HCT116 (cell line): ENCODE data around the gene PAN3. TPM values are rescaled to one million over a fixed set of nuclear protein-coding genes. Genes with fewer than 3 reads are reported as not detected.

Source experiments
- ATAC-seq: fragments of 200-7000 bp; cut with Tn5 transposase; 2 replicates; pipeline ENCODE4 v1.9.1; 2020; ENCODE audit warnings: mild to moderate bottlenecking, moderate library complexity
- BruUV-seq: library from RNA; stranded (reverse); fragments of 400-500 nt; replicated peaks from 2 replicates; lab custom pipeline; 2021; lab: Mats Ljungman, UMichigan
- CTCF ChIA-PET: fragments of 300-600 bp; sonication (Branson Sonifier 250); formaldehyde crosslinking; loops from one replicate; lab custom pipeline; 2021; ENCODE audit warnings: antibody characterized with exemption; lab: Charles Lee
- POLR2A ChIA-PET: fragments of 300-600, 350-600 bp; sonication (Branson Sonifier 250); formaldehyde crosslinking; loops from one replicate; lab custom pipeline; 2021; ENCODE audit warnings: antibody characterized with exemption; lab: Charles Lee
- RAD21 ChIA-PET, 2 experiments: fragments of 300-600 bp; sonication (Branson Sonifier 250); formaldehyde crosslinking; loops; one replicate each; lab custom pipeline; 2023; ENCODE audit warnings: low total read pairs in 2 of 2; ENCODE audit not compliant: uncharacterized antibody in 2 of 2, unreplicated experiment in 2 of 2, low non-redundant PET in 1 of 2; lab: Charles Lee
- DNase-seq: peaks from one replicate; pipeline ENCODE4 v3.0.0-alpha.2; 2010; ENCODE audit warnings: low read depth, low spot score
- H2AFZ ChIP-seq: fragments of 200-600 bp; shearing (Covaris generic), sonication (generic); 2 replicates; pipeline ENCODE4 v1.6.1; 2017; ENCODE audit warnings: low read depth, mixed run types, mixed read lengths, antibody characterized with exemption, low read length; ENCODE audit not compliant: poor library complexity, severe bottlenecking
- H3K27ac ChIP-seq: 2 replicates; pipeline ENCODE4 v1.5.1; 2012; ENCODE audit warnings: low read depth, low read length
- H3K27me3 ChIP-seq: fragments of 200-600 bp; sonication (generic); 2 replicates; pipeline ENCODE4 v1.6.1; 2016; ENCODE audit warnings: mixed run types, low read length, mixed read lengths; ENCODE audit not compliant: insufficient read depth
- H3K36me3 ChIP-seq, 2 experiments: fragments of 200-500 bp in 1 of 2; fragments of 200-600 bp in 1 of 2; sonication (Bioruptor generic) in 1 of 2; sonication (generic) in 1 of 2; 2 replicates each; pipeline versions ENCODE4 v1.5.1 to v1.6.1; 2014 to 2016; ENCODE audit warnings: low read length in 2 of 2, inconsistent platforms in 1 of 2, mixed read lengths in 1 of 2, mixed run types in 1 of 2; ENCODE audit not compliant: insufficient read depth in 2 of 2, control insufficient read depth in 1 of 2
- H3K4me1 ChIP-seq, 2 experiments: fragments of 200-600 bp in 1 of 2; sonication (generic) in 1 of 2; 2 replicates each; pipeline versions ENCODE4 v1.5.1 to v1.6.1; 2012 to 2017; ENCODE audit warnings: low read length in 2 of 2, inconsistent platforms in 1 of 2, mild to moderate bottlenecking in 1 of 2, mixed read lengths in 1 of 2, mixed run types in 1 of 2, moderate library complexity in 1 of 2; ENCODE audit not compliant: insufficient read depth in 2 of 2, control insufficient read depth in 1 of 2
- H3K4me2 ChIP-seq: fragments of 200-600 bp; sonication (generic); 2 replicates; pipeline ENCODE4 v1.6.1; 2017; ENCODE audit warnings: mixed run types, low read length, mixed read lengths
- H3K4me3 ChIP-seq, 2 experiments: fragments of 200-600 bp in 1 of 2; sonication (generic) in 1 of 2; replicated peaks in 1 of 2; 2 replicates each; pipeline ENCODE4 v1.5.1; 2011 to 2016; ENCODE audit warnings: low read length in 2 of 2, control low read depth in 1 of 2, low read depth in 1 of 2, mild to moderate bottlenecking in 1 of 2, mixed read lengths in 1 of 2, mixed run types in 1 of 2
- H3K79me2 ChIP-seq: fragments of 200-600 bp; sonication (generic); 2 replicates; pipeline ENCODE4 v1.6.1; 2017; ENCODE audit warnings: mild to moderate bottlenecking, mixed run types, low read length, moderate library complexity, mixed read lengths; ENCODE audit not compliant: insufficient read depth
- H3K9ac ChIP-seq: fragments of 200-600 bp; sonication (generic); 2 replicates; pipeline ENCODE4 v1.6.1; 2016; ENCODE audit warnings: low read length, mixed read lengths
- H3K9me2 ChIP-seq: fragments of 200-600 bp; sonication (generic), shearing (Covaris generic); 2 replicates; pipeline ENCODE4 v1.6.1; 2017; ENCODE audit warnings: mixed run types, mild to moderate bottlenecking, moderate library complexity; ENCODE audit not compliant: insufficient read depth
- H3K9me3 ChIP-seq, 2 experiments: fragments of 200-500 bp in 1 of 2; fragments of 200-600 bp in 1 of 2; sonication (Bioruptor generic) in 1 of 2; sonication (generic) in 1 of 2; 2 replicates each; pipeline ENCODE4 v1.6.1; 2014 to 2017; ENCODE audit warnings: low read length in 2 of 2, mixed read lengths in 2 of 2, inconsistent platforms in 1 of 2, low read depth in 1 of 2, mild to moderate bottlenecking in 1 of 2, mixed run types in 1 of 2, moderate library complexity in 1 of 2; ENCODE audit not compliant: control insufficient read depth in 1 of 2, insufficient read depth in 1 of 2
- H4K20me1 ChIP-seq: fragments of 200-600 bp; sonication (generic), shearing (Covaris generic); 2 replicates; pipeline ENCODE4 v1.6.1; 2017; ENCODE audit warnings: mixed run types, mild to moderate bottlenecking, moderate library complexity; ENCODE audit not compliant: insufficient read depth
- CBX3 ChIP-seq: IDR thresholded peaks from 2 replicates; pipeline ENCODE4 v1.6.1; 2012; ENCODE audit warnings: low read depth
- CEBPB ChIP-seq: IDR thresholded peaks from 2 replicates; pipeline ENCODE4 v1.6.1; 2012; ENCODE audit warnings: low read depth
- EGR1 ChIP-seq: IDR thresholded peaks from 2 replicates; pipeline ENCODE4 v1.6.1; 2012; ENCODE audit warnings: low read depth
- ELF1 ChIP-seq: IDR thresholded peaks from 2 replicates; pipeline ENCODE4 v1.6.1; 2012; ENCODE audit warnings: low read depth, borderline replicate concordance
- EZH2 ChIP-seq: fragments of 200-600 bp; sonication (generic); IDR thresholded peaks from 2 replicates; pipeline ENCODE4 v1.6.1; 2017; ENCODE audit warnings: antibody characterized with exemption, mixed run types
- FOSL1 ChIP-seq: IDR thresholded peaks from 2 replicates; pipeline ENCODE4 v1.6.1; 2012; ENCODE audit warnings: low read depth
- POLR2A ChIP-seq: IDR thresholded peaks from 2 replicates; pipeline ENCODE4 v1.7.0; 2011; ENCODE audit warnings: borderline replicate concordance; ENCODE audit not compliant: insufficient read depth, insufficient read length; ENCODE audit errors: extremely low read depth
- POLR2AphosphoS5 ChIP-seq: IDR thresholded peaks from 2 replicates; pipeline ENCODE4 v1.6.1; 2011; ENCODE audit warnings: mild to moderate bottlenecking, low read depth, low read length, moderate library complexity
- RAD21 ChIP-seq: IDR thresholded peaks from 2 replicates; pipeline ENCODE4 v1.6.1; 2012; ENCODE audit warnings: low read depth, mild to moderate bottlenecking
- SP1 ChIP-seq: IDR thresholded peaks from 2 replicates; pipeline ENCODE4 v1.6.1; 2012; ENCODE audit warnings: low read depth
- TCF7L2 ChIP-seq: IDR thresholded peaks from 2 replicates; pipeline ENCODE4 v1.7.0; 2011; ENCODE audit warnings: borderline replicate concordance, inconsistent platforms; ENCODE audit not compliant: insufficient read depth, insufficient read length; ENCODE audit errors: extremely low read depth
- ZNF274 ChIP-seq: fragments of 200-500 bp; sonication (Bioruptor generic); IDR thresholded peaks from 2 replicates; pipeline ENCODE4 v1.6.1; 2014; ENCODE audit warnings: mild to moderate bottlenecking, low read depth, low read length, inconsistent platforms
- intact Hi-C: fragments of 100-400 bp; cut with micrococcal nuclease; formaldehyde crosslinking; loops from 2 replicates; pipeline ENCODE4 v1.10.0; 2022
- total RNA-seq: library from RNA; stranded (reverse); gene quantifications from one replicate; pipeline ENCODE4 v1.2.1, GENCODE V29; 2021; ENCODE audit not compliant: unreplicated experiment
- TF ChIP-seq, protein P1 (sequence below), 3 experiments: fragments of 200-600 bp in 1 of 3; sonication (generic) in 1 of 3; IDR thresholded peaks in 2 of 3; conservative IDR thresholded peaks in 1 of 3; 2 replicates each; pipeline ENCODE4 v1.5.1; 2012 to 2017; ENCODE audit warnings: low read depth in 2 of 3, low read length in 2 of 3, antibody characterized with exemption in 1 of 3, borderline replicate concordance in 1 of 3, control low read depth in 1 of 3, mild to moderate bottlenecking in 1 of 3, mixed read lengths in 1 of 3, mixed run types in 1 of 3, moderate library complexity in 1 of 3; ENCODE audit not compliant: insufficient read depth in 1 of 3
- TF ChIP-seq, protein P2 (sequence below): IDR thresholded peaks from 2 replicates; pipeline ENCODE4 v1.6.1; 2012

Gene PAN3
- total RNA-seq, 1 experiment from 2014 or later = 30.1 TPM

DNA sequence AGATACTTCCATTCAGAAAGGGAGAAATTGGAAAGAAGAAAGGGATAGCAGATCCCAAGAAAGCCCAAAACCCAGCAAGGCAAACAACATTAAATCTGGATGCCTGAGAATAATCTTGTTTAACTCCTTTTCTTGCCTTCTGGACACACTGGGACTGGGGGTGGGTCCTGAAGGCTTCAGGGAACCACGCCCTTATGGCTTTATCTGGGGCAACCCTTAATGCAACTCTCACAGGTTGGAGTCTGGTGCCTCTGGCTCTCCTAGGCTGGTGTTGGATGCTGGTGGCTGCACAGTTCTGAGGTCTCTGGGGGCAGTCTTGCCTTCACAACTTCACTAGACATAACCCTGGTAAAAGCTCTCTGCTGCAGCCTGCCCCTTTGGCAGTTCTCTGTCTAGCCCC is 27.9 kb downstream of the PAN3 start:
- RAD21 ChIA-PET = no interaction called here
- no peak overlapping the region for H2AFZ ChIP-seq
- H3K27ac ChIP-seq = no peak overlapping the region
- peaks cover 5 to 7% of the 10 kb centered on the region in 2 experiments; a peak in 3 of 4 replicates for H3K4me1 ChIP-seq
- ATAC-seq = no peak
- H3K27me3 ChIP-seq = no peaks in the 10 kb centered on the region
- no peak overlapping the region for H3K4me2 ChIP-seq
- peaks cover 3% of the 10 kb centered on the region; the same call in 1 of the 2 replicates for H4K20me1 ChIP-seq
- intact Hi-C loops = no loop called here
- POLR2A ChIA-PET = no interaction called here
- BruUV-seq = no TSS peak
- no peak for DNase-seq
- H3K9me2 ChIP-seq = no peaks in the 10 kb centered on the region
- H3K4me3 ChIP-seq = no peak overlapping the region
- CTCF ChIA-PET = no interaction called here
- TF ChIP-seq FOSL1 = no peak
- TF ChIP-seq, protein P1, sequence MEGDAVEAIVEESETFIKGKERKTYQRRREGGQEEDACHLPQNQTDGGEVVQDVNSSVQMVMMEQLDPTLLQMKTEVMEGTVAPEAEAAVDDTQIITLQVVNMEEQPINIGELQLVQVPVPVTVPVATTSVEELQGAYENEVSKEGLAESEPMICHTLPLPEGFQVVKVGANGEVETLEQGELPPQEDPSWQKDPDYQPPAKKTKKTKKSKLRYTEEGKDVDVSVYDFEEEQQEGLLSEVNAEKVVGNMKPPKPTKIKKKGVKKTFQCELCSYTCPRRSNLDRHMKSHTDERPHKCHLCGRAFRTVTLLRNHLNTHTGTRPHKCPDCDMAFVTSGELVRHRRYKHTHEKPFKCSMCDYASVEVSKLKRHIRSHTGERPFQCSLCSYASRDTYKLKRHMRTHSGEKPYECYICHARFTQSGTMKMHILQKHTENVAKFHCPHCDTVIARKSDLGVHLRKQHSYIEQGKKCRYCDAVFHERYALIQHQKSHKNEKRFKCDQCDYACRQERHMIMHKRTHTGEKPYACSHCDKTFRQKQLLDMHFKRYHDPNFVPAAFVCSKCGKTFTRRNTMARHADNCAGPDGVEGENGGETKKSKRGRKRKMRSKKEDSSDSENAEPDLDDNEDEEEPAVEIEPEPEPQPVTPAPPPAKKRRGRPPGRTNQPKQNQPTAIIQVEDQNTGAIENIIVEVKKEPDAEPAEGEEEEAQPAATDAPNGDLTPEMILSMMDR (IDR thresholded peaks at IDR 0.05 in 2 of 3, conservative IDR thresholded peaks at IDR 0.05 in 1 of 3; ENCODE audit: borderline replicate concordance in 1 of 3, insufficient read depth in 1 of 3, low read depth in 2 of 3, low read length in 2 of 3) = no peak
- TF ChIP-seq EZH2 = no peak
- TF ChIP-seq CBX3 = no peak
- peaks cover 77% of the 10 kb centered on the region for H3K79me2 ChIP-seq
- no peaks in the 10 kb centered on the region for H3K36me3 ChIP-seq
- H3K9ac ChIP-seq = no peak overlapping the region
- H3K9me3 ChIP-seq = no peaks in the 10 kb centered on the region

DNA sequence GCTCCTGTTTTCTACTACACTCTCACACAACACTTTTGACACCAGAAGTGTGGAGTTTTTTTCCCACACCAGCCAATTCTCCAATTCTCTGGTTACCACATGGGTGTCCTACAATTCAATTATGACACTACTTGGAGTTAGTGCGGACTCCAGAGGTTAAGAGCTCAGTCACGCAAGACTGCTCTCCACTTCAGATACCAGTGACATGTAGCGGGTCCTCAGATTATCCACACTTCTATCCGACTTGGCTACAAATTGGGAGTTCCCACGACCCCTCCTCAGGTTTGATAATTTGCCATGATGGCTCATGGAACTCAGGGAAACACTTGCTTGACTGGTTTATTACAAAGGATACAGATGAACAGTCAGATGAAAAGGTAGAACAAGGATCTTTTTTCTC is 32.9 kb downstream of the PAN3 start:
- no peaks in the 10 kb centered on the region for H3K27me3 ChIP-seq
- DNase-seq (no peak), ATAC-seq (no peak)
- CTCF ChIA-PET = no interaction called here
- no TSS peak for BruUV-seq
- no peak overlapping the region for H3K4me2 ChIP-seq
- no peaks in the 10 kb centered on the region for H4K20me1 ChIP-seq
- H3K4me3 ChIP-seq = no peak overlapping the region
- no peak overlapping the region for H3K9ac ChIP-seq
- TF ChIP-seq POLR2A = no peak
- no peak for TF ChIP-seq ELF1
- TF ChIP-seq EGR1 = no peak
- no peak for TF ChIP-seq CBX3
- no peak for TF ChIP-seq FOSL1
- TF ChIP-seq SP1 = no peak
- no peak for TF ChIP-seq TCF7L2
- TF ChIP-seq, protein P2, sequence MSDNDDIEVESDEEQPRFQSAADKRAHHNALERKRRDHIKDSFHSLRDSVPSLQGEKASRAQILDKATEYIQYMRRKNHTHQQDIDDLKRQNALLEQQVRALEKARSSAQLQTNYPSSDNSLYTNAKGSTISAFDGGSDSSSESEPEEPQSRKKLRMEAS = no peak
- TF ChIP-seq, protein P1 (IDR thresholded peaks at IDR 0.05 in 2 of 3, conservative IDR thresholded peaks at IDR 0.05 in 1 of 3; ENCODE audit: borderline replicate concordance in 1 of 3, insufficient read depth in 1 of 3, low read depth in 2 of 3, low read length in 2 of 3) = no peak
- no peak for TF ChIP-seq ZNF274
- TF ChIP-seq POLR2AphosphoS5 = no peak
- no peak for TF ChIP-seq RAD21
- TF ChIP-seq CEBPB = no peak
- no peak overlapping the region for H3K27ac ChIP-seq
- intact Hi-C loops = no loop called here
- no peaks in the 10 kb centered on the region for H3K36me3 ChIP-seq
- H3K4me1 ChIP-seq = peaks cover 3 to 7% of the 10 kb centered on the region in 2 experiments; a peak in 2 of 4 replicates
- no peaks in the 10 kb centered on the region for H3K9me3 ChIP-seq
- POLR2A ChIA-PET = no interaction called here
- H3K79me2 ChIP-seq = peaks cover 40% of the 10 kb centered on the region
- no peaks in the 10 kb centered on the region for H3K9me2 ChIP-seq
- H2AFZ ChIP-seq = no peak overlapping the region
- RAD21 ChIA-PET = no interaction called here
